GM12878 (cell line): Measurements from ENCODE around the gene SEC16B. TPM values are rescaled to one million over a fixed set of nuclear protein-coding genes. Genes with fewer than 3 reads are reported as not detected.

Source experiments
- ATAC-seq: fragments of 200-7000 bp; cut with Tn5 transposase; 3 replicates; pipeline ENCODE4 v1.9.1; 2020; ENCODE audit warnings: mild to moderate bottlenecking, moderate library complexity
- BruUV-seq: library from RNA; stranded (reverse); fragments of 400-500 nt; replicated peaks from 2 replicates; lab custom pipeline; 2021; lab: Mats Ljungman, UMichigan
- CTCF ChIA-PET: fragments of 300-600 bp; sonication (Branson Sonifier 250); formaldehyde crosslinking; extraction: SDS; loops from one replicate; lab custom pipeline; 2021; ENCODE audit warnings: inconsistent platforms; lab: Yijun Ruan, JAX
- POLR2A ChIA-PET: fragments of 350-600 bp; formaldehyde crosslinking; extraction: SDS; loops from one replicate; lab custom pipeline; 2021; ENCODE audit warnings: inconsistent platforms; lab: Charles Lee
- RAD21 ChIA-PET: fragments of 300-600 bp; sonication (Branson Sonifier 250); formaldehyde crosslinking; loops from one replicate; lab custom pipeline; 2023; ENCODE audit warnings: antibody characterized with exemption; ENCODE audit not compliant: unreplicated experiment; lab: Charles Lee
- SMC1A ChIA-PET: fragments of 300-600 bp; sonication (Branson Sonifier 250); formaldehyde crosslinking; loops from one replicate; lab custom pipeline; 2023; ENCODE audit not compliant: unreplicated experiment, uncharacterized antibody; lab: Charles Lee
- DNase-seq: peaks from one replicate; pipeline ENCODE4 v3.0.0-alpha.2; 2011; ENCODE audit warnings: low read depth, low spot score
- FAIRE-seq: peaks from 3 replicates; lab custom pipeline; 2011; peaks lifted over from hg19 to GRCh38; lab: Jason Lieb, UNC
- H2AFZ ChIP-seq: 2 replicates; pipeline ENCODE4 v1.6.0; 2011; ENCODE audit warnings: low read depth, low read length, control low read depth; ENCODE audit not compliant: control insufficient read depth
- H3K27ac ChIP-seq: 2 replicates; pipeline ENCODE4 v1.5.1; 2011; ENCODE audit warnings: control low read depth; ENCODE audit not compliant: control insufficient read depth, insufficient read depth
- H3K27me3 ChIP-seq, 2 experiments: replicated peaks in 1 of 2; 2 replicates each; pipeline versions ENCODE4 v1.6.0 to v1.6.1; 2011; ENCODE audit warnings: low read length in 1 of 2; ENCODE audit not compliant: control insufficient read depth in 2 of 2, insufficient read depth in 2 of 2
- H3K36me3 ChIP-seq, 2 experiments: 2 replicates each; pipeline ENCODE4 v1.5.1; 2011; ENCODE audit warnings: low read length in 1 of 2; ENCODE audit not compliant: control insufficient read depth in 2 of 2, insufficient read depth in 2 of 2
- H3K4me1 ChIP-seq: 2 replicates; pipeline ENCODE4 v1.6.1; 2011; ENCODE audit warnings: mild to moderate bottlenecking, low read length, moderate library complexity, mixed read lengths; ENCODE audit not compliant: control insufficient read depth, insufficient read depth
- H3K4me2 ChIP-seq: 2 replicates; pipeline ENCODE4 v1.6.0; 2011; ENCODE audit warnings: control low read depth; ENCODE audit not compliant: control insufficient read depth, insufficient read depth
- H3K4me3 ChIP-seq: fragments of 200-600 bp; sonication (generic); 2 replicates; pipeline ENCODE4 v1.5.1; 2016
- H3K79me2 ChIP-seq: 2 replicates; pipeline ENCODE4 v1.6.0; 2011; ENCODE audit warnings: low read length; ENCODE audit not compliant: control insufficient read depth, insufficient read depth
- H3K9ac ChIP-seq: 2 replicates; pipeline ENCODE4 v1.8.0; 2011; ENCODE audit warnings: low read length, control low read depth, mixed read lengths; ENCODE audit not compliant: control insufficient read depth, insufficient read depth
- H3K9me3 ChIP-seq: replicated peaks from 3 replicates; pipeline ENCODE4 v1.5.1; 2011; ENCODE audit warnings: mild to moderate bottlenecking, low read length; ENCODE audit not compliant: control insufficient read depth, insufficient read depth
- H4K20me1 ChIP-seq: 2 replicates; pipeline ENCODE4 v1.6.0; 2011; ENCODE audit not compliant: control insufficient read depth, insufficient read depth
- DPF2 ChIP-seq: fragments of 450-650 bp; IDR thresholded peaks from 2 replicates; pipeline ENCODE4 v1.6.1; 2017; ENCODE audit warnings: mild to moderate bottlenecking
- E4F1 ChIP-seq: fragments of 450-650 bp; IDR thresholded peaks from 2 replicates; pipeline ENCODE4 v1.6.1; 2018; ENCODE audit warnings: borderline replicate concordance, mild to moderate bottlenecking; ENCODE audit not compliant: partially characterized antibody
- EGR1 ChIP-seq, 2 experiments: IDR thresholded peaks; 1 replicate in 1 of 2; 2 replicates in 1 of 2; pipeline ENCODE4 v1.6.1; 2011 to 2012; ENCODE audit warnings: low read depth in 2 of 2, low read length in 2 of 2, borderline replicate concordance in 1 of 2, mild to moderate bottlenecking in 1 of 2, moderate library complexity in 1 of 2
- ETV6 ChIP-seq, 2 experiments: fragments of 450-650 bp in 1 of 2; IDR thresholded peaks in 1 of 2; conservative IDR thresholded peaks in 1 of 2; 2 replicates each; pipeline ENCODE4 v1.6.1; 2014; ENCODE audit warnings: antibody characterized with exemption in 1 of 2, borderline replicate concordance in 1 of 2, low read depth in 1 of 2, mild to moderate bottlenecking in 1 of 2, moderate library complexity in 1 of 2
- FOS ChIP-seq: IDR thresholded peaks from 3 replicates; pipeline ENCODE4 v1.6.1; 2011; ENCODE audit warnings: borderline replicate concordance; ENCODE audit not compliant: insufficient read length; ENCODE audit errors: extremely low read depth
- MXI1 ChIP-seq: fragments of 150-350 bp; IDR thresholded peaks from 2 replicates; pipeline ENCODE4 v1.6.1; 2011; ENCODE audit warnings: low read depth, mild to moderate bottlenecking, inconsistent platforms, low read length, improper control_type of control experiment
- NFIC ChIP-seq: IDR thresholded peaks from 2 replicates; pipeline ENCODE4 v1.6.1; 2012; ENCODE audit warnings: low read depth, mild to moderate bottlenecking, inconsistent platforms, low read length, moderate library complexity
- NFYA ChIP-seq: IDR thresholded peaks from 2 replicates; pipeline ENCODE4 v1.6.1; 2011; ENCODE audit warnings: low read depth, mild to moderate bottlenecking, low read length, improper control_type of control experiment, borderline replicate concordance
- RAD21 ChIP-seq: IDR thresholded peaks from 2 replicates; pipeline ENCODE4 v1.6.1; 2011; ENCODE audit warnings: mild to moderate bottlenecking, low read depth, low read length, moderate library complexity; ENCODE audit not compliant: insufficient read depth
- SIN3A ChIP-seq: IDR thresholded peaks from 2 replicates; pipeline ENCODE4 v1.6.1; 2012; ENCODE audit warnings: low read depth, low read length, improper control_type of control experiment
- SMC3 ChIP-seq: IDR thresholded peaks from 2 replicates; pipeline ENCODE4 v1.6.1; 2011; ENCODE audit warnings: low read length, improper control_type of control experiment, borderline replicate concordance
- USF2 ChIP-seq: IDR thresholded peaks from 2 replicates; pipeline ENCODE4 v1.6.1; 2011; ENCODE audit warnings: low read depth, low read length, improper control_type of control experiment, borderline replicate concordance
- WGBS: methylation state at CpG from one replicate; pipeline ENCODE4 v1.1.6; 2016; ENCODE audit warnings: low lambda C conversion rate; ENCODE audit not compliant: insufficient replicate concordance, insufficient coverage; ENCODE audit errors: missing lambda C conversion rate; 5-methylcytosine and 5-hydroxymethylcytosine counted together
- in situ Hi-C: fragments of 300-500 bp; cut with MboI; formaldehyde crosslinking; loops from 9 replicates; pipeline ENCODE4 v1.14.3; 2018; ENCODE audit warnings: mixed read lengths
- intact Hi-C: fragments of 100-400 bp; cut with micrococcal nuclease; formaldehyde crosslinking; loops from one replicate; pipeline ENCODE4 v1.14.2; 2022; ENCODE audit not compliant: unreplicated experiment
- polyA plus RNA-seq, 11 experiments: library from polyadenylated mRNA; depleted of rRNA in 4 of 11; unstranded in 6 of 11; stranded (reverse) in 5 of 11; fragments of >200 nt; fragmentation: Nextera tagmentation in 4 of 11; fragmentation: Illumina TruSeq in 1 of 11; extraction: Ambion mirVana in 4 of 11; extraction: Trizol in 1 of 11; gene quantifications; 1 replicate in 1 of 11; 2 replicates in 10 of 11; pipeline versions ENCODE4 v1.2.1 to v1.2.3, GENCODE V29; 2011 to 2016; ENCODE audit warnings: inconsistent platforms in 2 of 11, missing spikeins in 2 of 11, low read depth in 1 of 11
- total RNA-seq, 4 experiments: library from RNA; depleted of rRNA in 3 of 4; stranded (reverse); fragments of >200 nt in 3 of 4; fragmentation: Illumina TruSeq in 1 of 4; extraction: Trizol in 1 of 4; gene quantifications; 2 replicates each; pipeline versions ENCODE4 v1.2.1 to v1.2.3, GENCODE V29; 2013 to 2021

Gene SEC16B
- total and polyA plus RNA-seq, 10 of the 15 experiments (the other 5 are each of a cell fraction or from before 2014, with no cell fraction given) = 0.10 to 0.94 (median 0.17) TPM; not detected in 2

GRCh38 chr1:177965293-177965692, 4.6 kb downstream of the SEC16B start (continued):
- no peak for TF ChIP-seq NFIC
- no peak for TF ChIP-seq USF2
- no peak for TF ChIP-seq FOS
- no peak for TF ChIP-seq RAD21
- no peak for TF ChIP-seq MXI1
- TF ChIP-seq, all 136 proteins: peak for 0

GRCh38 chr1:177964336-177964735, 5.5 kb downstream of the SEC16B start:
- Histone ChIP-seq H3K4me2 (no peak overlapping the region), H3K27me3 (no peaks in the 10 kb centered on the region), H2AFZ (no peak overlapping the region), H3K79me2 (no peaks in the 10 kb centered on the region), H4K20me1 (no peaks in the 10 kb centered on the region), H3K27ac (no peak overlapping the region), H3K36me3 (no peaks in the 10 kb centered on the region), H3K9ac (no peak overlapping the region), H3K4me3 (no peak overlapping the region), H3K4me1 (no peaks in the 10 kb centered on the region), H3K9me3 (no peaks in the 10 kb centered on the region)
- intact Hi-C loops = no loop called here
- TF ChIP-seq NFYA (no peak), SIN3A (no peak), EGR1 (IDR thresholded peaks at IDR 0.05; ENCODE audit: borderline replicate concordance in 1 of 2, low read depth in 2 of 2, low read length in 2 of 2) (no peak), E4F1 (no peak), SMC3 (no peak), ETV6 (conservative IDR thresholded peaks at IDR 0.05 in 1 of 2, IDR thresholded peaks at IDR 0.05 in 1 of 2; ENCODE audit: borderline replicate concordance in 1 of 2, low read depth in 1 of 2) (no peak), DPF2 (no peak)
- ATAC-seq (no peak), FAIRE-seq (no peak), DNase-seq (no peak)
- ChIA-PET SMC1A (interaction anchor here (1.7 kb wide), 1 partner anchor 11 kb away, joined by 3 read pairs; no protein-coding TSS in a partner anchor), POLR2A (no interaction called here), CTCF (interaction anchor here (0.6 to 1.6 kb wide), 4 partner anchors 19 to 135 kb away, joined by 3 to 4 read pairs (median 3); no protein-coding TSS in a partner anchor), RAD21 (no interaction called here)
- 54% methylated on average over 5 of the region's 5 CpGs for WGBS
- BruUV-seq = no TSS peak
- in situ Hi-C loops = no loop called here
